Measurements from ENCODE around the gene PCDHA5. TPM values are rescaled to one million over a fixed set of nuclear protein-coding genes. Genes with fewer than 3 reads are reported as not detected.

Gene PCDHA5
- total RNA-seq, 1 experiment from 2014 or later: 0.10 TPM

DNA sequence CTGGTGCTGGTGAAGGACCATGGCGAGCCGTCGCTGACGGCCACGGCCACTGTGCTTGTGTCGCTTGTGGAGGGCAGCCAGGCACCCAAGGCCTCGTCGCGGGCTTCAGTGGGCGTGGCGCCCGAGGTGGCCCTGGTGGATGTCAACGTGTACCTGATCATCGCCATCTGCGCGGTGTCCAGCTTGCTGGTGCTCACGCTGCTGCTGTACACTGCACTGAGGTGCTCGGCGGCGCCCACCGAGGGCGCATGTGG is 36.5 kb downstream of the PCDHA5 start:
- H3K4me1 ChIP-seq (ENCODE audit: control insufficient read depth, insufficient read depth, low read length): no peaks in the 10 kb centered on the region
- no peaks in the 10 kb centered on the region for H3K27me3 ChIP-seq (ENCODE audit: control insufficient read depth, insufficient read depth, low read length)
- no peak overlapping the region for H3K27ac ChIP-seq (ENCODE audit: low read length)
- in situ Hi-C loops (cut with HindIII; ENCODE audit: low pct_unique_long_range_greater_than_20kb, low sequenced_read_pairs) (no loop called here), intact Hi-C loops (cut with micrococcal nuclease; ENCODE audit: unreplicated experiment) (no loop called here)
- no peak overlapping the region for H3K4me3 ChIP-seq (ENCODE audit: low read depth in 2 of 2, low read length in 2 of 2)
- POLR2A ChIA-PET: no interaction called here
- BruUV-seq (replicated peaks): no TSS peak
- CTCF ChIA-PET: no interaction called here
- TF ChIP-seq, protein P1, sequence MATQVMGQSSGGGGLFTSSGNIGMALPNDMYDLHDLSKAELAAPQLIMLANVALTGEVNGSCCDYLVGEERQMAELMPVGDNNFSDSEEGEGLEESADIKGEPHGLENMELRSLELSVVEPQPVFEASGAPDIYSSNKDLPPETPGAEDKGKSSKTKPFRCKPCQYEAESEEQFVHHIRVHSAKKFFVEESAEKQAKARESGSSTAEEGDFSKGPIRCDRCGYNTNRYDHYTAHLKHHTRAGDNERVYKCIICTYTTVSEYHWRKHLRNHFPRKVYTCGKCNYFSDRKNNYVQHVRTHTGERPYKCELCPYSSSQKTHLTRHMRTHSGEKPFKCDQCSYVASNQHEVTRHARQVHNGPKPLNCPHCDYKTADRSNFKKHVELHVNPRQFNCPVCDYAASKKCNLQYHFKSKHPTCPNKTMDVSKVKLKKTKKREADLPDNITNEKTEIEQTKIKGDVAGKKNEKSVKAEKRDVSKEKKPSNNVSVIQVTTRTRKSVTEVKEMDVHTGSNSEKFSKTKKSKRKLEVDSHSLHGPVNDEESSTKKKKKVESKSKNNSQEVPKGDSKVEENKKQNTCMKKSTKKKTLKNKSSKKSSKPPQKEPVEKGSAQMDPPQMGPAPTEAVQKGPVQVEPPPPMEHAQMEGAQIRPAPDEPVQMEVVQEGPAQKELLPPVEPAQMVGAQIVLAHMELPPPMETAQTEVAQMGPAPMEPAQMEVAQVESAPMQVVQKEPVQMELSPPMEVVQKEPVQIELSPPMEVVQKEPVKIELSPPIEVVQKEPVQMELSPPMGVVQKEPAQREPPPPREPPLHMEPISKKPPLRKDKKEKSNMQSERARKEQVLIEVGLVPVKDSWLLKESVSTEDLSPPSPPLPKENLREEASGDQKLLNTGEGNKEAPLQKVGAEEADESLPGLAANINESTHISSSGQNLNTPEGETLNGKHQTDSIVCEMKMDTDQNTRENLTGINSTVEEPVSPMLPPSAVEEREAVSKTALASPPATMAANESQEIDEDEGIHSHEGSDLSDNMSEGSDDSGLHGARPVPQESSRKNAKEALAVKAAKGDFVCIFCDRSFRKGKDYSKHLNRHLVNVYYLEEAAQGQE (IDR thresholded peaks at IDR 0.05; ENCODE audit: insufficient read depth in 1 of 2, low read depth in 2 of 2, low read length in 1 of 2): no peak
- no peak for TF ChIP-seq POLR2AphosphoS5 (IDR thresholded peaks at IDR 0.05; ENCODE audit: low read depth, low read length)
- no peak for TF ChIP-seq TCF7L2 (IDR thresholded peaks at IDR 0.05; ENCODE audit: low read depth, low read length)
- TF ChIP-seq SIN3A (IDR thresholded peaks at IDR 0.05; ENCODE audit: borderline replicate concordance, insufficient read depth, low read depth, low read length): no peak
- TF ChIP-seq, protein P2, sequence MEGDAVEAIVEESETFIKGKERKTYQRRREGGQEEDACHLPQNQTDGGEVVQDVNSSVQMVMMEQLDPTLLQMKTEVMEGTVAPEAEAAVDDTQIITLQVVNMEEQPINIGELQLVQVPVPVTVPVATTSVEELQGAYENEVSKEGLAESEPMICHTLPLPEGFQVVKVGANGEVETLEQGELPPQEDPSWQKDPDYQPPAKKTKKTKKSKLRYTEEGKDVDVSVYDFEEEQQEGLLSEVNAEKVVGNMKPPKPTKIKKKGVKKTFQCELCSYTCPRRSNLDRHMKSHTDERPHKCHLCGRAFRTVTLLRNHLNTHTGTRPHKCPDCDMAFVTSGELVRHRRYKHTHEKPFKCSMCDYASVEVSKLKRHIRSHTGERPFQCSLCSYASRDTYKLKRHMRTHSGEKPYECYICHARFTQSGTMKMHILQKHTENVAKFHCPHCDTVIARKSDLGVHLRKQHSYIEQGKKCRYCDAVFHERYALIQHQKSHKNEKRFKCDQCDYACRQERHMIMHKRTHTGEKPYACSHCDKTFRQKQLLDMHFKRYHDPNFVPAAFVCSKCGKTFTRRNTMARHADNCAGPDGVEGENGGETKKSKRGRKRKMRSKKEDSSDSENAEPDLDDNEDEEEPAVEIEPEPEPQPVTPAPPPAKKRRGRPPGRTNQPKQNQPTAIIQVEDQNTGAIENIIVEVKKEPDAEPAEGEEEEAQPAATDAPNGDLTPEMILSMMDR (IDR thresholded peaks at IDR 0.05): no peak
- H3K9me3 ChIP-seq (ENCODE audit: control insufficient read depth, insufficient read depth, low read depth, low read length): no peaks in the 10 kb centered on the region
- no peak for DNase-seq (ENCODE audit: low read depth, low spot score)
- H3K36me3 ChIP-seq (ENCODE audit: control insufficient read depth, insufficient read depth, low read length): no peaks in the 10 kb centered on the region
- ATAC-seq: no peak

DNA sequence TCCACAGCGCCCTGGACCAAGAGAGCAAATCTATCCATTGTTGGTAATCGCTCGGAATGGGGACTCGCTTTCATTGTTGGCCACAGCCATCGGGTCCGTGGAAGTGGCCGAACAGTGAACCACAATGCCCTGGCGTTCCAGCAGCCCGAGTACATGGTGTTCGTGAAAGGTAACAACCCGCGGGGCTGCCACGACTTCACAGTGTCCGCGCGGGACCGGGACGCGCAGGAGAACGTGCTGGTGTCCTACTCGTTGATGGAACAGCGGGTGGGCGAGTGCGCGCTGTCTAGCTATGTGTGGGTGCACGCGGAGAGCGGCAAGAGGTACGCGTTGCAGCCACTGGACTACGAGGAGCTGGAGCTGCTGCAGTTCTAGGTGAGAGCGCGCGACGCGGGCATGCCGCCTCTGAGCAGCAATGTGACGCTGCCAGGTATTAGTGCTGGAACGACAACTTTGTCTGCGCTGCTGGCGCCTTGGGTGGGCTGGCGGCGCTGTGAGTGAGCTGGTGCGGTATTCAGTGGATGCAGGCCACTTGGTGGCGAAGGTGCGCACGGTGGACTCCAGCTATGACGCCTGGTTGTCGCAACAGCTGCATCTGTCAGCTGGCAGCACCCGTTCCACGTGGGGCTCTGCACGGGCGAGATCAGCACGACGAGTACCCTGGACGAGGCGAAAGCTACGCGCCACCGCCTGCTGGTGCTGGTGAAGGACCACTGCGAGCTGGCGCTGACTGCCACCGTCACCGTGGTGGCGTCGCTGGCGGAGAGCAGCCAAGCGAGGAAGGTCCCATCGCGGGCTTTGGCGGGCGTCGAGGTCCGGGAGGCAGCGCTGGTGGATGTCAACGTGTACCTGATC is 41.3 kb downstream of the PCDHA5 start:
- no peak for TF ChIP-seq TCF7L2 (IDR thresholded peaks at IDR 0.05; ENCODE audit: low read depth, low read length)
- TF ChIP-seq, protein P1 (IDR thresholded peaks at IDR 0.05; ENCODE audit: insufficient read depth in 1 of 2, low read depth in 2 of 2, low read length in 1 of 2): no peak
- TF ChIP-seq, protein P2 (IDR thresholded peaks at IDR 0.05): no peak
- no peak for TF ChIP-seq SIN3A (IDR thresholded peaks at IDR 0.05; ENCODE audit: borderline replicate concordance, insufficient read depth, low read depth, low read length)
- TF ChIP-seq POLR2AphosphoS5 (IDR thresholded peaks at IDR 0.05; ENCODE audit: low read depth, low read length): no peak
- ATAC-seq (no peak), DNase-seq (ENCODE audit: low read depth, low spot score) (no peak)
- no peaks in the 10 kb centered on the region for H3K27me3 ChIP-seq (ENCODE audit: control insufficient read depth, insufficient read depth, low read length)
- H3K27ac ChIP-seq (ENCODE audit: low read length): no peak overlapping the region
- no peaks in the 10 kb centered on the region for H3K4me1 ChIP-seq (ENCODE audit: control insufficient read depth, insufficient read depth, low read length)
- no peak overlapping the region for H3K4me3 ChIP-seq (ENCODE audit: low read depth in 2 of 2, low read length in 2 of 2)
- no TSS peak for BruUV-seq (replicated peaks)
- no peaks in the 10 kb centered on the region for H3K9me3 ChIP-seq (ENCODE audit: control insufficient read depth, insufficient read depth, low read depth, low read length)
- POLR2A ChIA-PET: no interaction called here
- CTCF ChIA-PET: interaction anchor here (1.4 kb wide), 1 partner anchor 21 kb away, joined by 3 read pairs; no protein-coding TSS in a partner anchor
- intact Hi-C loops (cut with micrococcal nuclease; ENCODE audit: unreplicated experiment): no loop called here
- no peaks in the 10 kb centered on the region for H3K36me3 ChIP-seq (ENCODE audit: control insufficient read depth, insufficient read depth, low read length)
- in situ Hi-C loops (cut with HindIII; ENCODE audit: low pct_unique_long_range_greater_than_20kb, low sequenced_read_pairs): no loop called here

Data from Panc1 (cell line).